ENCODE measurements around the gene CFAP74. TPM values are rescaled to one million over a fixed set of nuclear protein-coding genes. Genes with fewer than 3 reads are reported as not detected.
A peak's percentile ranks its signal among the peaks of the same experiment; 100 is the strongest.

The CFAP74 gene
- total and polyA plus RNA-seq, 2 of the 13 experiments (the other 11 are each of a cell fraction or from before 2014, with no cell fraction given) = 0.27 to 0.62 TPM

DNA sequence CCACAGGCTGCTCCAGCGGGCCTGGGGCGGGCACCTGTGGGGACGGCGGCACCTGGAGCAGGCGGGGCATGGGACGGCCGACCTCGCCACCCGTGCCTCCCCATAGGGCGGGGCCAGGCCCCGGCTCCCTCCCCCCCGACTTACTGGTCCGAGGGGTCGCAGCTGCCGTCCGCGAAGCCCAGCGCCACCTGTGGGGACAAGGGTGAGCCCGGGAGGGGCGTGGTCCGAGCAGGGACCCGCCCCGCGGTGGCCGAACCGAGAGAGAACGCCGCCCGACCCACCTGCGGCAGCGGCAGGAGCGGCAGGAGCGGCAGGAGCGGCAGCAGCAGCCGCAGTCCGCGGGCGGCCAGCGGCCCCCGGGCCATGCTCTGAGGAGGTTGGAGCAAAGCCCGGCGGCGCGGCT, 84.7 kb downstream of the CFAP74 start, which contains the start of gene TMEM52 (continued):
- TF ChIP-seq, protein P1, sequence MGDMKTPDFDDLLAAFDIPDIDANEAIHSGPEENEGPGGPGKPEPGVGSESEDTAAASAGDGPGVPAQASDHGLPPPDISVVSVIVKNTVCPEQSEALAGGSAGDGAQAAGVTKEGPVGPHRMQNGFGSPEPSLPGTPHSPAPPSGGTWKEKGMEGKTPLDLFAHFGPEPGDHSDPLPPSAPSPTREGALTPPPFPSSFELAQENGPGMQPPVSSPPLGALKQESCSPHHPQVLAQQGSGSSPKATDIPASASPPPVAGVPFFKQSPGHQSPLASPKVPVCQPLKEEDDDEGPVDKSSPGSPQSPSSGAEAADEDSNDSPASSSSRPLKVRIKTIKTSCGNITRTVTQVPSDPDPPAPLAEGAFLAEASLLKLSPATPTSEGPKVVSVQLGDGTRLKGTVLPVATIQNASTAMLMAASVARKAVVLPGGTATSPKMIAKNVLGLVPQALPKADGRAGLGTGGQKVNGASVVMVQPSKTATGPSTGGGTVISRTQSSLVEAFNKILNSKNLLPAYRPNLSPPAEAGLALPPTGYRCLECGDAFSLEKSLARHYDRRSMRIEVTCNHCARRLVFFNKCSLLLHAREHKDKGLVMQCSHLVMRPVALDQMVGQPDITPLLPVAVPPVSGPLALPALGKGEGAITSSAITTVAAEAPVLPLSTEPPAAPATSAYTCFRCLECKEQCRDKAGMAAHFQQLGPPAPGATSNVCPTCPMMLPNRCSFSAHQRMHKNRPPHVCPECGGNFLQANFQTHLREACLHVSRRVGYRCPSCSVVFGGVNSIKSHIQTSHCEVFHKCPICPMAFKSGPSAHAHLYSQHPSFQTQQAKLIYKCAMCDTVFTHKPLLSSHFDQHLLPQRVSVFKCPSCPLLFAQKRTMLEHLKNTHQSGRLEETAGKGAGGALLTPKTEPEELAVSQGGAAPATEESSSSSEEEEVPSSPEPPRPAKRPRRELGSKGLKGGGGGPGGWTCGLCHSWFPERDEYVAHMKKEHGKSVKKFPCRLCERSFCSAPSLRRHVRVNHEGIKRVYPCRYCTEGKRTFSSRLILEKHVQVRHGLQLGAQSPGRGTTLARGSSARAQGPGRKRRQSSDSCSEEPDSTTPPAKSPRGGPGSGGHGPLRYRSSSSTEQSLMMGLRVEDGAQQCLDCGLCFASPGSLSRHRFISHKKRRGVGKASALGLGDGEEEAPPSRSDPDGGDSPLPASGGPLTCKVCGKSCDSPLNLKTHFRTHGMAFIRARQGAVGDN (CRISPR knock-in tag; IDR thresholded peaks at IDR 0.05) = peak; percentile 19; the same call in 1 of the 2 replicates
- TF ChIP-seq, protein P2, sequence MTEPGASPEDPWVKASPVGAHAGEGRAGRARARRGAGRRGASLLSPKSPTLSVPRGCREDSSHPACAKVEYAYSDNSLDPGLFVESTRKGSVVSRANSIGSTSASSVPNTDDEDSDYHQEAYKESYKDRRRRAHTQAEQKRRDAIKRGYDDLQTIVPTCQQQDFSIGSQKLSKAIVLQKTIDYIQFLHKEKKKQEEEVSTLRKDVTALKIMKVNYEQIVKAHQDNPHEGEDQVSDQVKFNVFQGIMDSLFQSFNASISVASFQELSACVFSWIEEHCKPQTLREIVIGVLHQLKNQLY (CRISPR knock-in tag; IDR thresholded peaks at IDR 0.05) = no peak
- TF ChIP-seq, protein P3, sequence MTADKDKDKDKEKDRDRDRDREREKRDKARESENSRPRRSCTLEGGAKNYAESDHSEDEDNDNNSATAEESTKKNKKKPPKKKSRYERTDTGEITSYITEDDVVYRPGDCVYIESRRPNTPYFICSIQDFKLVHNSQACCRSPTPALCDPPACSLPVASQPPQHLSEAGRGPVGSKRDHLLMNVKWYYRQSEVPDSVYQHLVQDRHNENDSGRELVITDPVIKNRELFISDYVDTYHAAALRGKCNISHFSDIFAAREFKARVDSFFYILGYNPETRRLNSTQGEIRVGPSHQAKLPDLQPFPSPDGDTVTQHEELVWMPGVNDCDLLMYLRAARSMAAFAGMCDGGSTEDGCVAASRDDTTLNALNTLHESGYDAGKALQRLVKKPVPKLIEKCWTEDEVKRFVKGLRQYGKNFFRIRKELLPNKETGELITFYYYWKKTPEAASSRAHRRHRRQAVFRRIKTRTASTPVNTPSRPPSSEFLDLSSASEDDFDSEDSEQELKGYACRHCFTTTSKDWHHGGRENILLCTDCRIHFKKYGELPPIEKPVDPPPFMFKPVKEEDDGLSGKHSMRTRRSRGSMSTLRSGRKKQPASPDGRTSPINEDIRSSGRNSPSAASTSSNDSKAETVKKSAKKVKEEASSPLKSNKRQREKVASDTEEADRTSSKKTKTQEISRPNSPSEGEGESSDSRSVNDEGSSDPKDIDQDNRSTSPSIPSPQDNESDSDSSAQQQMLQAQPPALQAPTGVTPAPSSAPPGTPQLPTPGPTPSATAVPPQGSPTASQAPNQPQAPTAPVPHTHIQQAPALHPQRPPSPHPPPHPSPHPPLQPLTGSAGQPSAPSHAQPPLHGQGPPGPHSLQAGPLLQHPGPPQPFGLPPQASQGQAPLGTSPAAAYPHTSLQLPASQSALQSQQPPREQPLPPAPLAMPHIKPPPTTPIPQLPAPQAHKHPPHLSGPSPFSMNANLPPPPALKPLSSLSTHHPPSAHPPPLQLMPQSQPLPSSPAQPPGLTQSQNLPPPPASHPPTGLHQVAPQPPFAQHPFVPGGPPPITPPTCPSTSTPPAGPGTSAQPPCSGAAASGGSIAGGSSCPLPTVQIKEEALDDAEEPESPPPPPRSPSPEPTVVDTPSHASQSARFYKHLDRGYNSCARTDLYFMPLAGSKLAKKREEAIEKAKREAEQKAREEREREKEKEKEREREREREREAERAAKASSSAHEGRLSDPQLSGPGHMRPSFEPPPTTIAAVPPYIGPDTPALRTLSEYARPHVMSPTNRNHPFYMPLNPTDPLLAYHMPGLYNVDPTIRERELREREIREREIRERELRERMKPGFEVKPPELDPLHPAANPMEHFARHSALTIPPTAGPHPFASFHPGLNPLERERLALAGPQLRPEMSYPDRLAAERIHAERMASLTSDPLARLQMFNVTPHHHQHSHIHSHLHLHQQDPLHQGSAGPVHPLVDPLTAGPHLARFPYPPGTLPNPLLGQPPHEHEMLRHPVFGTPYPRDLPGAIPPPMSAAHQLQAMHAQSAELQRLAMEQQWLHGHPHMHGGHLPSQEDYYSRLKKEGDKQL (CRISPR knock-in tag; IDR thresholded peaks at IDR 0.05; ENCODE audit: low read depth) = no peak
- TF ChIP-seq, protein P4, sequence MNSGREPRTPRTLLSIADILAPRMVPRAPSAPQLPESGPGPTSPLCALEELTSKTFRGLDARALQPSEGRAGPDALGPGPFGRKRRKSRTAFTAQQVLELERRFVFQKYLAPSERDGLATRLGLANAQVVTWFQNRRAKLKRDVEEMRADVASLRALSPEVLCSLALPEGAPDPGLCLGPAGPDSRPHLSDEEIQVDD (CRISPR knock-in tag; IDR thresholded peaks at IDR 0.05; ENCODE audit: borderline replicate concordance) = no peak
- TF ChIP-seq ZNF589 (CRISPR knock-in tag; conservative IDR thresholded peaks at IDR 0.05) (no peak), REPIN1 (CRISPR knock-in tag; IDR thresholded peaks at IDR 0.05; ENCODE audit: borderline replicate concordance, low read depth) (no peak), ZNF768 (CRISPR knock-in tag; IDR thresholded peaks at IDR 0.05) (peak; percentile 80; the same call in 1 of the 2 replicates), ZIK1 (CRISPR knock-in tag; IDR thresholded peaks at IDR 0.05; ENCODE audit: borderline replicate concordance, low read depth) (no peak), RNF2 (conservative IDR thresholded peaks at IDR 0.05; ENCODE audit: low read depth) (peak; percentile 55), GABPA (IDR thresholded peaks at IDR 0.05; ENCODE audit: low read depth, low read length) (no peak), GABPA (CRISPR knock-in tag; IDR thresholded peaks at IDR 0.05; ENCODE audit: low read depth) (no peak), GABPB1 (CRISPR knock-in tag; IDR thresholded peaks at IDR 0.05) (no peak), ZNF607 (CRISPR knock-in tag; IDR thresholded peaks at IDR 0.05; ENCODE audit: borderline replicate concordance) (peak; percentile 45; the same call in 1 of the 2 replicates)
- TF ChIP-seq, protein P5, sequence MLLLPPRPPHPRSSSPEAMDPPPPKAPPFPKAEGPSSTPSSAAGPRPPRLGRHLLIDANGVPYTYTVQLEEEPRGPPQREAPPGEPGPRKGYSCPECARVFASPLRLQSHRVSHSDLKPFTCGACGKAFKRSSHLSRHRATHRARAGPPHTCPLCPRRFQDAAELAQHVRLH (CRISPR knock-in tag; IDR thresholded peaks at IDR 0.05; ENCODE audit: borderline replicate concordance, low read depth) = no peak

All from HepG2 (cell line).